ENCODE measurements around the gene GATA2. TPM values are rescaled to one million over a fixed set of nuclear protein-coding genes. Genes with fewer than 3 reads are reported as not detected.

Gene GATA2
- total RNA-seq, 1 experiment from 2014 or later: 1.8 TPM

DNA sequence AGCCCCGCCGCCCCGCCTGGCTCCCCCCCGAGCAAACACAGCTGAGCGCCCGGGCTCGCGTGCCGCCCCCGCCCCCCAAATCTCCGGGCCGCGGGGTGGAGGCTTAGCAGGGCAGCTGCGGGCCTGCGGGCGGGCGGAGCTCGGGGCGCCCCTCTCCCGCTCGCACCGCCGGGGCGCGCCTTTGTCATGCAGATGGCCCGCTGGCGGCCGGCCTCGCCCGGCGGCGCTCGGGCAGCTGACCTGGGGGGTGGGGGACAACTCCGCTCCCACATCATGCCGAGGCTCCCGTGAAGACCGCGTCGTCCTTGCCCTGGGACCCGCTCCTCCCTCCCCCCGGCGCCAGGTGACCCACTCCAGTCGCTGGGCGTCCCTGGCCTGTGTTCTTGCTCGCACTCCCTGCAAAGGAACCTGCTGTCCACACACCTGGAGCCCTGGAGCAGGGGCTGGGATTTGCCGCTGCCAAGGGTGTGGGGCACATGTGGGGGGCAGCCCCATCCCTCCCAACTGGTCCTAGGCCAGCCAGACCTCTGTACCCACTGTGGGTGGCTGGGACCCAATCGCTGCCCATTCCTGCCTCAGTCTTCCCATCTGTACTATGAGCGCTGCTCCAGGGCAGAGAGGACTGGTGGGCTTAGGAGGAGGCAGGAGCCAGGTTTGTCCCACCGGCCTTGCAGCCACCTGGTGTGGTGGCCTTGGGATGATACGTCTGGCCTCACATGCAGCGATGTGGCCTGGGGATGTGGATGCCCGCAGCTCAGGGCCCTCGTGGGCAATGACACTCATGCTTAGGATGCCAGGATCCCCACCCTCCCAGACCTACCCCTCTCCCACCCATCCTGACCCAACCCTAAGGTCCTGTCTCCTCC is 59.8 kb downstream of the GATA2 start:
- no peak for DNase-seq (ENCODE audit: low read depth, low spot score)
- in situ Hi-C loops (cut with HindIII; ENCODE audit: low pct_unique_long_range_greater_than_20kb, low sequenced_read_pairs): no loop called here

DNA sequence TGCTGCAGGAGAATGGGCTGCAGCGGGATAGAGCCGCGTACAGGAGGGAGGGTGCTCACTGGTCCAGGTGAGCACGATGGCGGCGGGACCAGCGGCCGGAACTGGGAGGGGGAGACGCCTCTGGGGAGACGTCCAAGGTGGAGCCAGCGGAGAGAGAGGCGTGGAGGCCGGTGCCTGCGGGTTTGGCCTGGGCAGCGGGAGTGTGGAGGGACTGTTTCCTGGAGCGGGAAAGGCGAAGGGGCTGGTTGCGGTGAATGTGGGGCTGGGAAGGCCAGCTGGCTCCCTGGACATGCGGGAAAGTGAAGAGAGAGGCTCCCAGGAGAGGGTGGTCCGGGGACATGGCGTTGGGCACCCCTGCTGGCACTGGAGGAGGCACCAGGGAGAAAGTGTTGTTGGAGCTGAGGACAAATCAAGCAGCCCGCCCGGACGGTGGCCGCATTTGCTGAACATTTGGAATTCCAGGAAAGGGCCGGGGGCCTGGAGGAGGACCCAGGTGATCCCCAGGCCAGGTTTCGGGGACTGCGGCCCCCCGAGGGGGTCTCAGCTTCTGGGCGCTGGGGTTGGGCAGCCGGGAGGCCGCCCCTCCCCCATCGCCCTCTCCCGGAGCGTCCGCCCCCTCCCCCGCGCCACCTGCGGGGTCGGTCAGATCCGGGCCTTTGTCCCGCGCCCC is 60.6 kb downstream of the GATA2 start:
- no peak for DNase-seq (ENCODE audit: low read depth, low spot score)
- in situ Hi-C loops (cut with HindIII; ENCODE audit: low pct_unique_long_range_greater_than_20kb, low sequenced_read_pairs): no loop called here

DNA sequence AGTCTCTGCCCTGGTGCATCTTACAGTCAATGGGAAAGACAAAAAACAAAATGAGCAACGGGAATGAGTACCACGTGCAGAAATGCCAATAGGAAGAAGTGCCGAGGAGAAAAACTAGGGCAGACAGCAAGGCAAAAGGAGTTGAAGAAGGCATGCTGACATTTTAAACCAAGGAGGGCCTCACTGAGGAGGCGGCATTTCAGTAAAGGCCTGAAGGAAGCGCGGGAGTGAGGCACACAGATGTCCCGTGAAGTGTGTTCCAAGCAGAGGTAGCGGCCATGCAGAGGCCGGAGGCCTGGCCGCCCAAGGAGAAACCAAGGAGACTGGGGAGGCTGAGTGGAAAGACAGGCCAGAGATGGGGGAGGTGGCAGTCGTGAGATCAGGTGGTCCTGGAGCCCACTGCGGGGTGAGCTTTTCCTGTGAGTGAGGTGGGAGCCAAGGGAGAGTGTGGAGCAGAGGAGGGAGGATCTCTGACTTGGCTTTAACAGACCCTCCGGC is 61.1 kb downstream of the GATA2 start:
- DNase-seq (ENCODE audit: low read depth, low spot score): no peak
- in situ Hi-C loops (cut with HindIII; ENCODE audit: low pct_unique_long_range_greater_than_20kb, low sequenced_read_pairs): no loop called here

DNA sequence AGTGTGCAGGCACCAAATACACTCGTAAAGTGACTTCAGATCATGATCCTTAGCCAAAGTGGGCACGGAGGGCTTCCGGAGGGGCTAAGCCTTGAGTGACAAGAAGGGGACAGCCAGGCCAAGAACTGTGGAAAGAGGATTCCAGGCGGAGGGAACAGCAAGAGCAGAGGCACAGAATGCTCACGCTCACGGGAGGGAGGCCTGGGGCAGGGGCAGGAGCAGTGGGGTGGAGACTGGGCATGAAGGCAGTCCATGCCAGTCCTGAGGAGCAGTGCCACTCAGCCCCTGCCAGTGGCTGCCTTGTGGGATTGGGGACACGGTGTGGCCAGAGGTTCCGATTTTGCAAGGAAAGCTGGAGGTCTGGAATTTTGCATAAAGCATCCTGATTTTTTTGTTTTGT is 62.3 kb downstream of the GATA2 start:
- in situ Hi-C loops (cut with HindIII; ENCODE audit: low pct_unique_long_range_greater_than_20kb, low sequenced_read_pairs): no loop called here
- DNase-seq (ENCODE audit: low read depth, low spot score): no peak

DNA sequence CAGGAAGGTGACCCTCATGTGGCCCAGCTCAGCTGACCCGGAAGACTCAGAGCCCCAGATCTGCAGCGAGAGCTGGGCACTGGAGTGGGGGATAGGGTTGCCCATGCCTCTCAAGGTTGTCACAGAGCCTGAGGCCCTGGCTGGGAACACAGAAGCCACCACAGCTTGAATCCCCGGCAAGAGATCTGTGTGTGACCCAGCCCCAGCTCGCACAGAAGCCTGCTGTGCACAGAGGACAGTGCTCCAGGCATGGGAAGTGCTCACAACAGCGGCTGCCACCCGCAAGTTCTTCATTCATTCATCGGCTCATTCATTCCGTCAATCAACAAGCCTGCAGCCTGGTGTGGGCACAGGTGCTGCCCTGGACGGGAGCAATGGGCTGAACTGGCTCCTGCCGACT is 62.7 kb downstream of the GATA2 start:
- in situ Hi-C loops (cut with HindIII; ENCODE audit: low pct_unique_long_range_greater_than_20kb, low sequenced_read_pairs): no loop called here
- DNase-seq (ENCODE audit: low read depth, low spot score): no peak

DNA sequence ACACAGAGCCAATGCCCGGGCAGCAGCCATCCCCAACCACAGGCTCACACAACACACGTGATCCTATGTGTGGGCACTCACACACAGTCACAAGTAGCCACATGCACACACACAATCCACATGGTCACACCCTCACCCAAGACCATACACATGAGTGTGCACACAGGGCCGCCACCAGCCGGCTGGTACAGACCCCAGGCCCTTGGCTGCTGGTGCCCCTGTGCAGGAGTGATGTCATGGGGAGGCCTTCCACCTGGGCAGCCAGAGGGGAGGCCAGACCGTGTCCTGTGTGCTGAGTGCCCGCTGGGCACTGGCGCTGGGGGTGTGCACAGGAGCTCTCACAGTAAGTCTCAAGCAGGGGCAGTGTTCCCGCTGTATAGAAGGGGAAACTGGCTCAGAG is 63.2 kb downstream of the GATA2 start:
- no peak for DNase-seq (ENCODE audit: low read depth, low spot score)
- in situ Hi-C loops (cut with HindIII; ENCODE audit: low pct_unique_long_range_greater_than_20kb, low sequenced_read_pairs): no loop called here

Other genes starting within 250 kb of the GATA2 start
- gene DNAJB8, start 26.3 kb downstream of the GATA2 start, total RNA-seq (2014; rRNA removed; shearing (Covaris generic)): not detected in 2 replicates
- 570 and 632 TPM in 2 replicates for gene RPN1, start 157.6 kb upstream of the GATA2 start, total RNA-seq (2014; rRNA removed; shearing (Covaris generic))
- gene RAB7A, start 233.0 kb upstream of the GATA2 start, total RNA-seq (2014; rRNA removed; shearing (Covaris generic)): 142 and 157 TPM in 2 replicates

Data from SK-MEL-5 (cell line).